HepG2 (cell line): ENCODE results near the gene FTCD. TPM values are rescaled to one million over a fixed set of nuclear protein-coding genes. Genes with fewer than 3 reads are reported as not detected.

ENCODE experiments used
- FLYWCH1 ChIP-seq: sonication (generic); formaldehyde crosslinking; IDR thresholded peaks from 2 replicates; pipeline ENCODE4 v1.8.1; 2023; ENCODE audit warnings: mild to moderate bottlenecking, missing genetic modification reagents
- GABPB1 ChIP-seq: IDR thresholded peaks from 2 replicates; pipeline ENCODE4 v1.6.1; 2016; ENCODE audit warnings: mild to moderate bottlenecking, missing genetic modification reagents, moderate library complexity, missing compliant biosample characterization
- GPN1 ChIP-seq: sonication (generic); formaldehyde crosslinking; IDR thresholded peaks from 2 replicates; pipeline ENCODE4 v1.5.1; 2020; ENCODE audit warnings: missing genetic modification reagents, borderline replicate concordance
- IRX3 ChIP-seq: sonication (generic); formaldehyde crosslinking; IDR thresholded peaks from 2 replicates; pipeline ENCODE4 v1.8.1; 2023; ENCODE audit warnings: mild to moderate bottlenecking, low read depth, missing genetic modification reagents, borderline replicate concordance
- KLF12 ChIP-seq: sonication (generic); formaldehyde crosslinking; IDR thresholded peaks from 2 replicates; pipeline ENCODE4 v1.4.0; 2020; ENCODE audit warnings: missing genetic modification reagents, borderline replicate concordance
- NFE2 ChIP-seq: sonication (generic); formaldehyde crosslinking; IDR thresholded peaks from 2 replicates; pipeline ENCODE4 v1.4.0; 2020; ENCODE audit warnings: missing genetic modification reagents
- SMAD9 ChIP-seq: sonication (generic); formaldehyde crosslinking; IDR thresholded peaks from 2 replicates; pipeline ENCODE4 v1.5.1; 2020; ENCODE audit warnings: mild to moderate bottlenecking, missing genetic modification reagents
- SP4 ChIP-seq: sonication (generic); formaldehyde crosslinking; IDR thresholded peaks from 2 replicates; pipeline ENCODE4 v1.8.1; 2023; ENCODE audit warnings: mild to moderate bottlenecking, missing genetic modification reagents
- TAF15 ChIP-seq: fragments of 200-400 bp; formaldehyde crosslinking; IDR thresholded peaks from one replicate; pipeline ENCODE4 v1.6.1; 2018; ENCODE audit warnings: mild to moderate bottlenecking, low read depth, low read length; ENCODE audit not compliant: poor library complexity, severe bottlenecking
- ZBTB38 ChIP-seq: sonication (generic); formaldehyde crosslinking; IDR thresholded peaks from 2 replicates; pipeline ENCODE4 v1.5.1; 2020; ENCODE audit warnings: mild to moderate bottlenecking, missing genetic modification reagents
- ZFP90 ChIP-seq: sonication (generic); formaldehyde crosslinking; IDR thresholded peaks from 2 replicates; pipeline ENCODE4 v1.8.0; 2022; ENCODE audit warnings: missing genetic modification reagents, mild to moderate bottlenecking, inconsistent platforms, borderline replicate concordance
- ZFX ChIP-seq: sonication (generic); formaldehyde crosslinking; IDR thresholded peaks from 2 replicates; pipeline ENCODE4 v1.4.0; 2020; ENCODE audit warnings: mild to moderate bottlenecking, low read depth, missing genetic modification reagents, moderate library complexity
- ZNF205 ChIP-seq: IDR thresholded peaks from 2 replicates; pipeline ENCODE4 v1.6.1; 2018; ENCODE audit warnings: missing biosample characterization, missing genetic modification reagents
- ZNF329 ChIP-seq: sonication (generic); formaldehyde crosslinking; IDR thresholded peaks from 2 replicates; pipeline ENCODE4 v1.9.0; 2021; ENCODE audit warnings: low read depth, mild to moderate bottlenecking, missing genetic modification reagents
- ZNF546 ChIP-seq: sonication (generic); formaldehyde crosslinking; conservative IDR thresholded peaks from 2 replicates; pipeline ENCODE4 v1.8.1; 2023; ENCODE audit warnings: mild to moderate bottlenecking, missing genetic modification reagents
- ZNF607 ChIP-seq: sonication (generic); formaldehyde crosslinking; IDR thresholded peaks from 2 replicates; pipeline ENCODE4 v1.5.1; 2020; ENCODE audit warnings: missing genetic modification reagents, mild to moderate bottlenecking, borderline replicate concordance
- ZNF644 ChIP-seq: IDR thresholded peaks from 2 replicates; pipeline ENCODE4 v1.6.1; 2016; ENCODE audit warnings: low read depth
- ZNF709 ChIP-seq: sonication (generic); formaldehyde crosslinking; IDR thresholded peaks from 2 replicates; pipeline ENCODE4 v1.5.0; 2020; ENCODE audit warnings: mild to moderate bottlenecking, missing genetic modification reagents
- ZNF780A ChIP-seq: sonication (generic); formaldehyde crosslinking; IDR thresholded peaks from 2 replicates; pipeline ENCODE4 v1.8.0; 2022; ENCODE audit warnings: mild to moderate bottlenecking, missing genetic modification reagents, moderate library complexity
- ZSCAN9 ChIP-seq: IDR thresholded peaks from 2 replicates; pipeline ENCODE4 v1.6.1; 2016; ENCODE audit warnings: borderline replicate concordance
- polyA plus RNA-seq, 8 experiments: library from polyadenylated mRNA; depleted of rRNA in 3 of 8; stranded (reverse) in 7 of 8; unstranded in 1 of 8; fragments of >200 nt; fragmentation: Illumina TruSeq in 4 of 8; extraction: Trizol in 4 of 8; gene quantifications; 2 replicates each; pipeline versions ENCODE4 v1.2.1 to v1.2.3, GENCODE V29; 2011 to 2016; ENCODE audit warnings: low read depth in 4 of 8, missing spikeins in 1 of 8, mixed read lengths in 1 of 8; ENCODE audit not compliant: insufficient read depth in 1 of 8
- total RNA-seq, 5 experiments: library from RNA; depleted of rRNA; stranded (reverse); fragments of >200 nt; fragmentation: Illumina TruSeq; extraction: Trizol; gene quantifications; 2 replicates each; pipeline ENCODE4 v1.2.3, GENCODE V29; 2016; ENCODE audit warnings: low read depth in 1 of 5
- TF ChIP-seq, protein P1 (sequence below): sonication (generic); formaldehyde crosslinking; IDR thresholded peaks from 2 replicates; pipeline ENCODE4 v1.8.1; 2023; ENCODE audit warnings: mild to moderate bottlenecking, inconsistent platforms, moderate library complexity, missing genetic modification reagents, borderline replicate concordance
- TF ChIP-seq, protein P2 (sequence below): sonication (generic); formaldehyde crosslinking; IDR thresholded peaks from 2 replicates; pipeline ENCODE4 v1.4.0; 2020; ENCODE audit warnings: mild to moderate bottlenecking, missing genetic modification reagents
- TF ChIP-seq, protein P3 (sequence below): IDR thresholded peaks from 2 replicates; pipeline ENCODE4 v1.6.1; 2012; ENCODE audit warnings: low read length, improper control_type of control experiment

Gene FTCD
- total and polyA plus RNA-seq, 2 of the 13 experiments (the other 11 are each of a cell fraction or from before 2014, with no cell fraction given): 75.7 to 105 TPM

DNA sequence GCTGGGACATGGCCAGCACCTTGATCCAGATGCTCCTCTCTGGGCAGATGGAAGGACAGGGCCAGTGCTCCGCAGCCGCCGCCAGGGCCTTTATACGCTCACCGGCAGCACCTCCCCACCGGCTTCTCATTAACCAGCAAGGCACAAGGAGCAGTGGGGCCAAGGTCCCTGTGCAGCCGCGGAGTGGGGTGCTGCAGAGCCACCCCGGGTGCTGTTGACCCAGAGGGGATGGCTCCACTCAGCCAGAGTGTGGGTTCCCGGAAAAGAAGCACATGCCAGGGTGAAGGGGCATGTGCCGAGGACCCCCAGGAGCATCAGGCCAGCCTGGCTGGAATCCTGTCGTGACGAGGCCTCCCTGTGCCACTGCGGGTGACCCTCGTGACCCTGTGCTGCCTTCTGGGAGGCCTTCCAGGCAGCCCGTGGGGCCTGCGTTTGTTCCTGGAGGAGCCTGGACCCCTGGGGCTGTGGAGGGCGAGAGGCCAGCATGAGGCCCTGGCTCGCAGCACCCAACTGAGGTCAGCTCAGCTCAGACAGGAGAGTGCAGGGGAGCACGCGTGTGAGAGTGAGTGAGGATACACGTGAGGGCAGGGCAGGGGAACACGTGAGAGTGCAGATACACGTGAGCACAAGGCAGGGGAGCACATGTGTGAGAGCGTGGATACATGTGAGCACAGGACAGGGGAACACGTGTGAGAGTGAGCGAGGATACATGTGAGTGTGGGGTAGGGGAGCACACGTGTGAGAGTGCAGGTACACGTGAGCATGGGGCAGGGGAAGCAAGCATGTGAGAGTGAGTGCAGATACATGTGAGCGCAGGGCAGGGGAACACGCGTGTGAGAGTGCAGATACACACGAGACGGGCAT lies at the start of gene FTCD (continued):
- TF ChIP-seq GABPB1 (CRISPR knock-in tag) (peak; percentile 46; the same call in 1 of the 2 replicates), FLYWCH1 (CRISPR knock-in tag) (0 out of 2 replicates have a peak, but pooled peaks have one; percentile 52), SP4 (CRISPR knock-in tag) (peak; percentile 10; the same call in 1 of the 2 replicates), ZNF329 (CRISPR knock-in tag) (peak; percentile 61; the same call in 1 of the 2 replicates), NFE2 (CRISPR knock-in tag) (no peak), ZFP90 (CRISPR knock-in tag) (peak; percentile 75), GPN1 (CRISPR knock-in tag) (no peak), TAF15 (no peak), ZNF607 (peak; percentile 89; the same call in 1 of the 2 replicates), ZNF780A (peak; percentile 66; the same call in 1 of the 2 replicates), KLF12 (CRISPR knock-in tag) (no peak), ZBTB38 (CRISPR knock-in tag) (peak; percentile 81), ZSCAN9 (CRISPR knock-in tag) (0 out of 2 replicates have a peak, but pooled peaks have one; percentile 48), ZFX (CRISPR knock-in tag) (peak; percentile 91), SMAD9 (CRISPR knock-in tag) (no peak), IRX3 (peak; percentile 77; the same call in 1 of the 2 replicates), ZNF709 (CRISPR knock-in tag) (peak; percentile 80), ZNF546 (CRISPR knock-in tag) (no peak; the same call in 1 of the 2 replicates), ZNF205 (no peak; the same call in 1 of the 2 replicates), ZNF644 (CRISPR knock-in tag) (no peak)
- TF ChIP-seq, protein P1, sequence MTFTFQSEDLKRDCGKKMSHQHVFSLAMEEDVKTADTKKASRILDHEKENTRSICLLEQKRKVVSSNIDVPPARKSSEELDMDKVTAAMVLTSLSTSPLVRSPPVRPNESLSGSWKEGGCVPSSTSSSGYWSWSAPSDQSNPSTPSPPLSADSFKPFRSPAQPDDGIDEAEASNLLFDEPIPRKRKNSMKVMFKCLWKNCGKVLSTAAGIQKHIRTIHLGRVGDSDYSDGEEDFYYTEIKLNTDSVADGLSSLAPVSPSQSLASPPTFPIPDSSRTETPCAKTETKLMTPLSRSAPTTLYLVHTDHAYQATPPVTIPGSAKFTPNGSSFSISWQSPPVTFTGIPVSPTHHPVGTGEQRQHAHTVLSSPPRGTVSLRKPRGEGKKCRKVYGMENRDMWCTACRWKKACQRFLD (CRISPR knock-in tag): peak; percentile 71
- TF ChIP-seq, protein P2, sequence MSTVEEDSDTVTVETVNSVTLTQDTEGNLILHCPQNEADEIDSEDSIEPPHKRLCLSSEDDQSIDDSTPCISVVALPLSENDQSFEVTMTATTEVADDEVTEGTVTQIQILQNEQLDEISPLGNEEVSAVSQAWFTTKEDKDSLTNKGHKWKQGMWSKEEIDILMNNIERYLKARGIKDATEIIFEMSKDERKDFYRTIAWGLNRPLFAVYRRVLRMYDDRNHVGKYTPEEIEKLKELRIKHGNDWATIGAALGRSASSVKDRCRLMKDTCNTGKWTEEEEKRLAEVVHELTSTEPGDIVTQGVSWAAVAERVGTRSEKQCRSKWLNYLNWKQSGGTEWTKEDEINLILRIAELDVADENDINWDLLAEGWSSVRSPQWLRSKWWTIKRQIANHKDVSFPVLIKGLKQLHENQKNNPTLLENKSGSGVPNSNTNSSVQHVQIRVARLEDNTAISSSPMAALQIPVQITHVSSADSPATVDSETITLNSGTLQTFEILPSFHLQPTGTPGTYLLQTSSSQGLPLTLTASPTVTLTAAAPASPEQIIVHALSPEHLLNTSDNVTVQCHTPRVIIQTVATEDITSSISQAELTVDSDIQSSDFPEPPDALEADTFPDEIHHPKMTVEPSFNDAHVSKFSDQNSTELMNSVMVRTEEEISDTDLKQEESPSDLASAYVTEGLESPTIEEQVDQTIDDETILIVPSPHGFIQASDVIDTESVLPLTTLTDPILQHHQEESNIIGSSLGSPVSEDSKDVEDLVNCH (CRISPR knock-in tag): no peak; the same call in 1 of the 2 replicates
- TF ChIP-seq, protein P3, sequence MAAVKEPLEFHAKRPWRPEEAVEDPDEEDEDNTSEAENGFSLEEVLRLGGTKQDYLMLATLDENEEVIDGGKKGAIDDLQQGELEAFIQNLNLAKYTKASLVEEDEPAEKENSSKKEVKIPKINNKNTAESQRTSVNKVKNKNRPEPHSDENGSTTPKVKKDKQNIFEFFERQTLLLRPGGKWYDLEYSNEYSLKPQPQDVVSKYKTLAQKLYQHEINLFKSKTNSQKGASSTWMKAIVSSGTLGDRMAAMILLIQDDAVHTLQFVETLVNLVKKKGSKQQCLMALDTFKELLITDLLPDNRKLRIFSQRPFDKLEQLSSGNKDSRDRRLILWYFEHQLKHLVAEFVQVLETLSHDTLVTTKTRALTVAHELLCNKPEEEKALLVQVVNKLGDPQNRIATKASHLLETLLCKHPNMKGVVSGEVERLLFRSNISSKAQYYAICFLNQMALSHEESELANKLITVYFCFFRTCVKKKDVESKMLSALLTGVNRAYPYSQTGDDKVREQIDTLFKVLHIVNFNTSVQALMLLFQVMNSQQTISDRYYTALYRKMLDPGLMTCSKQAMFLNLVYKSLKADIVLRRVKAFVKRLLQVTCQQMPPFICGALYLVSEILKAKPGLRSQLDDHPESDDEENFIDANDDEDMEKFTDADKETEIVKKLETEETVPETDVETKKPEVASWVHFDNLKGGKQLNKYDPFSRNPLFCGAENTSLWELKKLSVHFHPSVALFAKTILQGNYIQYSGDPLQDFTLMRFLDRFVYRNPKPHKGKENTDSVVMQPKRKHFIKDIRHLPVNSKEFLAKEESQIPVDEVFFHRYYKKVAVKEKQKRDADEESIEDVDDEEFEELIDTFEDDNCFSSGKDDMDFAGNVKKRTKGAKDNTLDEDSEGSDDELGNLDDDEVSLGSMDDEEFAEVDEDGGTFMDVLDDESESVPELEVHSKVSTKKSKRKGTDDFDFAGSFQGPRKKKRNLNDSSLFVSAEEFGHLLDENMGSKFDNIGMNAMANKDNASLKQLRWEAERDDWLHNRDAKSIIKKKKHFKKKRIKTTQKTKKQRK: no peak
